Mucosa of rectum (tissue), 2 donors: ENCODE results near the gene SLC7A11.

Source experiments
- H3K27ac ChIP-seq, 2 donors: one replicate each; pipeline ENCODE4 v1.7.0; 2013; ENCODE audit warnings: inconsistent platforms in 2 of 2, low read depth in 2 of 2, low read length in 2 of 2
- H3K27me3 ChIP-seq, 2 donors: one replicate each; pipeline ENCODE4 v1.7.0; 2013; ENCODE audit warnings: low read length in 2 of 2; ENCODE audit not compliant: control insufficient read depth in 2 of 2, insufficient read depth in 2 of 2
- H3K36me3 ChIP-seq, 2 donors: one replicate each; pipeline ENCODE4 v1.7.0; 2013; ENCODE audit warnings: low read length in 2 of 2; ENCODE audit not compliant: control insufficient read depth in 2 of 2, insufficient read depth in 2 of 2
- H3K4me1 ChIP-seq, 2 donors: one replicate each; pipeline ENCODE4 v1.7.0; 2013; ENCODE audit warnings: low read length in 2 of 2, mild to moderate bottlenecking in 1 of 2; ENCODE audit not compliant: control insufficient read depth in 2 of 2, insufficient read depth in 2 of 2
- H3K4me3 ChIP-seq, 2 donors: one replicate each; pipeline ENCODE4 v1.7.0; 2013; ENCODE audit warnings: low read length in 2 of 2
- H3K9ac ChIP-seq, 2 donors: one replicate each; pipeline ENCODE4 v1.7.0; 2013; ENCODE audit warnings: low read length in 2 of 2, low read depth in 1 of 2, mild to moderate bottlenecking in 1 of 2
- H3K9me3 ChIP-seq, 2 donors: one replicate each; pipeline ENCODE4 v1.7.0; 2013; ENCODE audit warnings: low read length in 2 of 2; ENCODE audit not compliant: control insufficient read depth in 2 of 2
- donor health status: healthy.
- donor health status: Normal muscosa, but diverticular disease.

SLC7A11 gene

GRCh38 chr4:138263247-138263816, 21.2 kb upstream of the SLC7A11 start:
- Histone ChIP-seq H3K4me3 (no peak overlapping the region), H3K27ac (no peak overlapping the region), H3K36me3 (no peaks in the 10 kb centered on the region), H3K9ac (no peak overlapping the region), H3K4me1 (peaks cover 2 to 8% of the 10 kb centered on the region in 2 donors), H3K27me3 (no peaks in the 10 kb centered on the region), H3K9me3 (no peaks in the 10 kb centered on the region)

DNA sequence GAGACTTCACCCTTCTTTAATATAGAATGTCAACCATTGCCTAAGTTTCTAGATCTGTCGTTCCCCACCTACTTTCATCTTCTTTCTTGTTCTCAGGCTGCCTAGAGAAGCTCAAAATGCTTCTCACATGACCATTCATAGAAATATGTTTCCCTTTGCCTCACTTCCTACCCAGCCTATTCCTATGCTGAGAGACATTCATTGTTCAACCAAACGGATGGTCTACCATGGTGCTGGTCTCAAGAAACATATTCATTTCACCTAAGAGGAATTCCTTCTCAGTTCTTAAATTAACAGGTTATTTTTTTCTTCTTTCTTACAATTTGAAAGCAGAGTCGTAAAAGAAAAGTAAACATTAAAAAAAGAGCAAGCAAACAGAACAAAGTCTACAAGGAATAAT, 20.3 kb upstream of the SLC7A11 start:
- no peaks in the 10 kb centered on the region for H3K36me3 ChIP-seq
- no peaks in the 10 kb centered on the region for H3K27me3 ChIP-seq
- no peak overlapping the region for H3K9ac ChIP-seq
- H3K9me3 ChIP-seq = no peaks in the 10 kb centered on the region
- peaks cover 2 to 8% of the 10 kb centered on the region in 2 donors for H3K4me1 ChIP-seq
- H3K4me3 ChIP-seq = peak overlapping the region; percentile 3 to 9
- H3K27ac ChIP-seq = no peak overlapping the region

- Histone ChIP-seq H3K4me3 (no peak overlapping the region), H3K36me3 (no peaks in the 10 kb centered on the region), H3K9ac (no peak overlapping the region), H3K27me3 (no peaks in the 10 kb centered on the region), H3K9me3 (no peaks in the 10 kb centered on the region), H3K4me1 (peaks cover 2 to 8% of the 10 kb centered on the region in 2 donors), H3K27ac (no peak overlapping the region)
Measured at GRCh38 chr4:138262030-138262429, 19.9 kb upstream of the SLC7A11 start.

- H3K27ac ChIP-seq = no peak overlapping the region
- H3K9me3 ChIP-seq = no peaks in the 10 kb centered on the region
- no peaks in the 10 kb centered on the region for H3K27me3 ChIP-seq
- H3K9ac ChIP-seq = no peak overlapping the region
- H3K4me1 ChIP-seq = peaks cover 2 to 8% of the 10 kb centered on the region in 2 donors
- H3K4me3 ChIP-seq = no peak overlapping the region
- H3K36me3 ChIP-seq = no peaks in the 10 kb centered on the region
Measured at GRCh38 chr4:138259824-138260223, 17.7 kb upstream of the SLC7A11 start.

- no peak overlapping the region for H3K27ac ChIP-seq
- H3K4me3 ChIP-seq = no peak overlapping the region
- no peaks in the 10 kb centered on the region for H3K9me3 ChIP-seq
- no peak overlapping the region for H3K9ac ChIP-seq
- H3K4me1 ChIP-seq = peaks cover 2 to 8% of the 10 kb centered on the region in 2 donors
- H3K36me3 ChIP-seq = no peaks in the 10 kb centered on the region
- H3K27me3 ChIP-seq = no peaks in the 10 kb centered on the region
Measured at GRCh38 chr4:138259271-138259670, 17.1 kb upstream of the SLC7A11 start.

- H3K27ac ChIP-seq = no peak overlapping the region
- no peak overlapping the region for H3K9ac ChIP-seq
- no peak overlapping the region for H3K4me3 ChIP-seq
- H3K9me3 ChIP-seq = no peaks in the 10 kb centered on the region
- H3K4me1 ChIP-seq = no peaks in the 10 kb centered on the region
- H3K36me3 ChIP-seq = no peaks in the 10 kb centered on the region
- no peaks in the 10 kb centered on the region for H3K27me3 ChIP-seq
Measured at GRCh38 chr4:138256608-138257007, 14.5 kb upstream of the SLC7A11 start.

DNA sequence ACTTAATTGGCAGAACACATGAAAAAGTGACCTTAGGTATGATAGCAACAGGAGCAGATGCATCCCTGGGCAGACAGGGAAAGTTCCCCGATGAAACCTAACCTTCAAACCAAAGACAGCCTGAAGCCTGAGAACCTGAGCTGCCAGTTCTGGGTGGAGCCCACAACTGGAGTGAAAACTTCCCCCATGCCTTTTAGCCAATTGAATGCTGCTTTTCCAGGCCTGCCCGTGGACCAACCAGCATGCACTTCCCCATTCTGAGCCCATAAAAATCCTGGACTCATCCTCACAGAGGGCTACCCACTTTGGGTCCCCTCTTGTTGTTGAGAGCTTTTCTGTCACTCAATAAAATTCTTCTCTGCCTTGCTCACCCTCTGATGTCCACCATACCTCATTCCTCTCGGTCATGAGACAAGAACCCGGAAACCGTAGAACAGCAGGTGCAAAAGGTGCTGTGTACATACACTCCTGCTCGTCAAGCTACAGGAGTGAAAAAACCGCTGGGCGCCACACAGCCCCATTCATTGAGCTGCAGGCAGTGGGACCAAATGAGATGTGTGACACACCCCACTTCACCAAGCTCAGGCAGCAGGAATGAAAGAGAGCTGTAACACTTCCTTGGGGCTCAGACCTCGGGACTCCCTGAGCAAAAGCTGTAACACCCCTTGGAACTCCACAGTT, 13.9 kb upstream of the SLC7A11 start:
- no peaks in the 10 kb centered on the region for H3K4me1 ChIP-seq
- H3K27ac ChIP-seq = no peak overlapping the region
- H3K36me3 ChIP-seq = no peaks in the 10 kb centered on the region

DNA sequence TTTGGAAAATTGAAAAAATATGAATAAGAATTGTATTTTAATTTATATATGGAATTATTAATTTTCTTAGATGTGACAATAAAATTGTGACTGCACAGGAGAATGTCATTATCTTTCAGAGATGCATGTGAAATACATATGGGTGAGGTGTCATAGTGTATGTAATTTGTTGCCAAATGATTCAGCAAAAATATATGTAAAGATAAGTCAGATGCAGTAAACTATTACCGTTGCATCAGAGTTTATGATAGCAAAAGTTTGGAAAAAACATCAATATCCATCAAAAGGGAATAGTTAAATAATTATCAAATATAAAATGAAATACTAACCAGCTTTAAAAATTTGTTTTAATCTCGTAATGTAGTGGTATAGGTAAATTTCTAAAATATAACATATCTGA, 10.4 kb upstream of the SLC7A11 start:
- H3K9me3 ChIP-seq = no peaks in the 10 kb centered on the region
- no peaks in the 10 kb centered on the region for H3K27me3 ChIP-seq
- no peak overlapping the region for H3K4me3 ChIP-seq
- H3K27ac ChIP-seq = no peak overlapping the region
- H3K4me1 ChIP-seq = no peaks in the 10 kb centered on the region
- H3K36me3 ChIP-seq = no peaks in the 10 kb centered on the region
- no peak overlapping the region for H3K9ac ChIP-seq

More for the DNA sequence above, 13.9 kb upstream of the SLC7A11 start:
- Histone ChIP-seq H3K4me3 (no peak overlapping the region), H3K9me3 (no peaks in the 10 kb centered on the region), H3K9ac (no peak overlapping the region), H3K27me3 (no peaks in the 10 kb centered on the region)

- H3K9ac ChIP-seq = no peak overlapping the region
- no peaks in the 10 kb centered on the region for H3K27me3 ChIP-seq
- no peak overlapping the region for H3K4me3 ChIP-seq
- no peak overlapping the region for H3K27ac ChIP-seq
- H3K4me1 ChIP-seq = no peaks in the 10 kb centered on the region
- no peaks in the 10 kb centered on the region for H3K9me3 ChIP-seq
- H3K36me3 ChIP-seq = no peaks in the 10 kb centered on the region
Measured at GRCh38 chr4:138251938-138252337, 9.8 kb upstream of the SLC7A11 start.

DNA sequence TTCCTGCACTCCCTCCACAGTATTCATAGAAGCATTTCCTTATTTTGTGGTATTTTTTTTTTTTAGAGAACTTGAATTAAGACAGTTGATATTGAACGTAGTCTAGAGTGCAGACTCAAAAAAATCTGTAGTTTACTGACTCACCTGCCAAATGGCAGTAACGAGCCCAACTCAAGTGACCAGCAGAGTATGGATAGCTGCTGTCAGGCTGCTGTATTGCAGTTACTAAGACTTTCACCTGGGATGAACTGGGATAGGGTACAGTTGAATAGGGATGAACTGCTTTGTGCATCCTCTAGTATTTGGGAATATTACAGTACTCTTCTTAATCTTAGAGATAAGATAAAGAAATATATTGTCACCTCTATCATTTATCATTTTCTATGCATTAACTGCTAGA, 7.0 kb upstream of the SLC7A11 start:
- no peak overlapping the region for H3K27ac ChIP-seq
- no peak overlapping the region for H3K9ac ChIP-seq
- H3K4me1 ChIP-seq = no peaks in the 10 kb centered on the region
- no peak overlapping the region for H3K4me3 ChIP-seq
- H3K36me3 ChIP-seq = no peaks in the 10 kb centered on the region
- no peaks in the 10 kb centered on the region for H3K27me3 ChIP-seq
- no peaks in the 10 kb centered on the region for H3K9me3 ChIP-seq
